GM12878 (cell line): ENCODE results near the gene KRTAP1-1. TPM values are rescaled to one million over a fixed set of nuclear protein-coding genes. Genes with fewer than 3 reads are reported as not detected.

Experiments used
- ATAC-seq: fragments of 200-7000 bp; cut with Tn5 transposase; 3 replicates; pipeline ENCODE4 v1.9.1; 2020; ENCODE audit warnings: mild to moderate bottlenecking, moderate library complexity
- BruUV-seq: library from RNA; stranded (reverse); fragments of 400-500 nt; replicated peaks from 2 replicates; lab custom pipeline; 2021; lab: Mats Ljungman, UMichigan
- CTCF ChIA-PET: fragments of 300-600 bp; sonication (Branson Sonifier 250); formaldehyde crosslinking; extraction: SDS; loops from one replicate; lab custom pipeline; 2021; ENCODE audit warnings: inconsistent platforms; lab: Yijun Ruan, JAX
- POLR2A ChIA-PET: fragments of 350-600 bp; formaldehyde crosslinking; extraction: SDS; loops from one replicate; lab custom pipeline; 2021; ENCODE audit warnings: inconsistent platforms; lab: Charles Lee
- RAD21 ChIA-PET: fragments of 300-600 bp; sonication (Branson Sonifier 250); formaldehyde crosslinking; loops from one replicate; lab custom pipeline; 2023; ENCODE audit warnings: antibody characterized with exemption; ENCODE audit not compliant: unreplicated experiment; lab: Charles Lee
- SMC1A ChIA-PET: fragments of 300-600 bp; sonication (Branson Sonifier 250); formaldehyde crosslinking; loops from one replicate; lab custom pipeline; 2023; ENCODE audit not compliant: unreplicated experiment, uncharacterized antibody; lab: Charles Lee
- DNase-seq: peaks from one replicate; pipeline ENCODE4 v3.0.0-alpha.2; 2011; ENCODE audit warnings: low read depth, low spot score
- FAIRE-seq: peaks from 3 replicates; lab custom pipeline; 2011; peaks lifted over from hg19 to GRCh38; lab: Jason Lieb, UNC
- H2AFZ ChIP-seq: 2 replicates; pipeline ENCODE4 v1.6.0; 2011; ENCODE audit warnings: low read depth, low read length, control low read depth; ENCODE audit not compliant: control insufficient read depth
- H3K27ac ChIP-seq: 2 replicates; pipeline ENCODE4 v1.5.1; 2011; ENCODE audit warnings: control low read depth; ENCODE audit not compliant: control insufficient read depth, insufficient read depth
- H3K27me3 ChIP-seq, 2 experiments: replicated peaks in 1 of 2; 2 replicates each; pipeline versions ENCODE4 v1.6.0 to v1.6.1; 2011; ENCODE audit warnings: low read length in 1 of 2; ENCODE audit not compliant: control insufficient read depth in 2 of 2, insufficient read depth in 2 of 2
- H3K36me3 ChIP-seq, 2 experiments: 2 replicates each; pipeline ENCODE4 v1.5.1; 2011; ENCODE audit warnings: low read length in 1 of 2; ENCODE audit not compliant: control insufficient read depth in 2 of 2, insufficient read depth in 2 of 2
- H3K4me1 ChIP-seq: 2 replicates; pipeline ENCODE4 v1.6.1; 2011; ENCODE audit warnings: mild to moderate bottlenecking, low read length, moderate library complexity, mixed read lengths; ENCODE audit not compliant: control insufficient read depth, insufficient read depth
- H3K4me2 ChIP-seq: 2 replicates; pipeline ENCODE4 v1.6.0; 2011; ENCODE audit warnings: control low read depth; ENCODE audit not compliant: control insufficient read depth, insufficient read depth
- H3K4me3 ChIP-seq: fragments of 200-600 bp; sonication (generic); 2 replicates; pipeline ENCODE4 v1.5.1; 2016
- H3K79me2 ChIP-seq: 2 replicates; pipeline ENCODE4 v1.6.0; 2011; ENCODE audit warnings: low read length; ENCODE audit not compliant: control insufficient read depth, insufficient read depth
- H3K9ac ChIP-seq: 2 replicates; pipeline ENCODE4 v1.8.0; 2011; ENCODE audit warnings: low read length, control low read depth, mixed read lengths; ENCODE audit not compliant: control insufficient read depth, insufficient read depth
- H3K9me3 ChIP-seq: replicated peaks from 3 replicates; pipeline ENCODE4 v1.5.1; 2011; ENCODE audit warnings: mild to moderate bottlenecking, low read length; ENCODE audit not compliant: control insufficient read depth, insufficient read depth
- H4K20me1 ChIP-seq: 2 replicates; pipeline ENCODE4 v1.6.0; 2011; ENCODE audit not compliant: control insufficient read depth, insufficient read depth
- ASH2L ChIP-seq: fragments of 300-600, 200-600 bp; sonication (generic); IDR thresholded peaks from 2 replicates; pipeline ENCODE4 v1.6.1; 2017; ENCODE audit warnings: low read depth, mild to moderate bottlenecking, borderline replicate concordance
- CHD2 ChIP-seq: IDR thresholded peaks from 2 replicates; pipeline ENCODE4 v1.6.1; 2011; ENCODE audit warnings: low read depth, low read length, improper control_type of control experiment, borderline replicate concordance
- CHD4 ChIP-seq: fragments of 200-600 bp; sonication (generic); IDR thresholded peaks from 2 replicates; pipeline ENCODE4 v1.6.1; 2016; ENCODE audit warnings: mild to moderate bottlenecking
- FOS ChIP-seq: IDR thresholded peaks from 3 replicates; pipeline ENCODE4 v1.6.1; 2011; ENCODE audit warnings: borderline replicate concordance; ENCODE audit not compliant: insufficient read length; ENCODE audit errors: extremely low read depth
- HCFC1 ChIP-seq: fragments of 150-350 bp; IDR thresholded peaks from 2 replicates; pipeline ENCODE4 v1.6.1; 2014; ENCODE audit warnings: low read length
- IKZF1 ChIP-seq: fragments of 450-650 bp; conservative IDR thresholded peaks from 2 replicates; pipeline ENCODE4 v1.6.1; 2017; ENCODE audit warnings: antibody characterized with exemption, mild to moderate bottlenecking
- JUNB ChIP-seq: IDR thresholded peaks from 2 replicates; pipeline ENCODE4 v1.6.1; 2016; ENCODE audit warnings: antibody characterized with exemption, mild to moderate bottlenecking
- NBN ChIP-seq: fragments of 450-650 bp; IDR thresholded peaks from 2 replicates; pipeline ENCODE4 v1.6.1; 2016
- NFXL1 ChIP-seq: fragments of 450-650 bp; IDR thresholded peaks from 2 replicates; pipeline ENCODE4 v1.6.1; 2017; ENCODE audit warnings: antibody characterized with exemption, mild to moderate bottlenecking, borderline replicate concordance
- RUNX3 ChIP-seq: IDR thresholded peaks from 2 replicates; pipeline ENCODE4 v1.6.1; 2012; ENCODE audit warnings: low read length, inconsistent platforms
- STAT1 ChIP-seq: fragments of 450-650 bp; conservative IDR thresholded peaks from 2 replicates; pipeline ENCODE4 v1.6.1; 2014; ENCODE audit warnings: antibody characterized with exemption, mild to moderate bottlenecking
- TBL1XR1 ChIP-seq: IDR thresholded peaks from 2 replicates; pipeline ENCODE4 v1.6.1; 2012; ENCODE audit warnings: low read depth, low read length, improper control_type of control experiment
- TCF7 ChIP-seq: IDR thresholded peaks from 2 replicates; pipeline ENCODE4 v1.6.1; 2014; ENCODE audit warnings: antibody characterized with exemption, borderline replicate concordance
- ZBED1 ChIP-seq: IDR thresholded peaks from 2 replicates; pipeline ENCODE4 v1.6.1; 2016; ENCODE audit warnings: borderline replicate concordance
- ZNF24 ChIP-seq: fragments of 450-650 bp; IDR thresholded peaks from 2 replicates; pipeline ENCODE4 v1.6.1; 2017; ENCODE audit warnings: antibody characterized with exemption, mild to moderate bottlenecking
- ZNF384 ChIP-seq: IDR thresholded peaks from 2 replicates; pipeline ENCODE4 v1.6.1; 2012; ENCODE audit warnings: low read depth, mild to moderate bottlenecking, low read length, improper control_type of control experiment, borderline replicate concordance
- in situ Hi-C: fragments of 300-500 bp; cut with MboI; formaldehyde crosslinking; loops from 9 replicates; pipeline ENCODE4 v1.14.3; 2018; ENCODE audit warnings: mixed read lengths
- intact Hi-C: fragments of 100-400 bp; cut with micrococcal nuclease; formaldehyde crosslinking; loops from one replicate; pipeline ENCODE4 v1.14.2; 2022; ENCODE audit not compliant: unreplicated experiment
- polyA plus RNA-seq, 11 experiments: library from polyadenylated mRNA; depleted of rRNA in 4 of 11; unstranded in 6 of 11; stranded (reverse) in 5 of 11; fragments of >200 nt; fragmentation: Nextera tagmentation in 4 of 11; fragmentation: Illumina TruSeq in 1 of 11; extraction: Ambion mirVana in 4 of 11; extraction: Trizol in 1 of 11; gene quantifications; 1 replicate in 1 of 11; 2 replicates in 10 of 11; pipeline versions ENCODE4 v1.2.1 to v1.2.3, GENCODE V29; 2011 to 2016; ENCODE audit warnings: inconsistent platforms in 2 of 11, missing spikeins in 2 of 11, low read depth in 1 of 11
- total RNA-seq, 4 experiments: library from RNA; depleted of rRNA in 3 of 4; stranded (reverse); fragments of >200 nt in 3 of 4; fragmentation: Illumina TruSeq in 1 of 4; extraction: Trizol in 1 of 4; gene quantifications; 2 replicates each; pipeline versions ENCODE4 v1.2.1 to v1.2.3, GENCODE V29; 2013 to 2021
- TF ChIP-seq, protein P1 (sequence below): fragments of 150-350 bp; IDR thresholded peaks from 2 replicates; pipeline ENCODE4 v1.6.1; 2014; ENCODE audit warnings: mild to moderate bottlenecking, low read depth, low read length
- TF ChIP-seq, protein P2 (sequence below): fragments of 450-650 bp; IDR thresholded peaks from 2 replicates; pipeline ENCODE4 v1.6.1; 2016; ENCODE audit warnings: mild to moderate bottlenecking

Gene KRTAP1-1
- total and polyA plus RNA-seq, 10 of the 15 experiments (the other 5 are each of a cell fraction or from before 2014, with no cell fraction given), result not detected

DNA sequence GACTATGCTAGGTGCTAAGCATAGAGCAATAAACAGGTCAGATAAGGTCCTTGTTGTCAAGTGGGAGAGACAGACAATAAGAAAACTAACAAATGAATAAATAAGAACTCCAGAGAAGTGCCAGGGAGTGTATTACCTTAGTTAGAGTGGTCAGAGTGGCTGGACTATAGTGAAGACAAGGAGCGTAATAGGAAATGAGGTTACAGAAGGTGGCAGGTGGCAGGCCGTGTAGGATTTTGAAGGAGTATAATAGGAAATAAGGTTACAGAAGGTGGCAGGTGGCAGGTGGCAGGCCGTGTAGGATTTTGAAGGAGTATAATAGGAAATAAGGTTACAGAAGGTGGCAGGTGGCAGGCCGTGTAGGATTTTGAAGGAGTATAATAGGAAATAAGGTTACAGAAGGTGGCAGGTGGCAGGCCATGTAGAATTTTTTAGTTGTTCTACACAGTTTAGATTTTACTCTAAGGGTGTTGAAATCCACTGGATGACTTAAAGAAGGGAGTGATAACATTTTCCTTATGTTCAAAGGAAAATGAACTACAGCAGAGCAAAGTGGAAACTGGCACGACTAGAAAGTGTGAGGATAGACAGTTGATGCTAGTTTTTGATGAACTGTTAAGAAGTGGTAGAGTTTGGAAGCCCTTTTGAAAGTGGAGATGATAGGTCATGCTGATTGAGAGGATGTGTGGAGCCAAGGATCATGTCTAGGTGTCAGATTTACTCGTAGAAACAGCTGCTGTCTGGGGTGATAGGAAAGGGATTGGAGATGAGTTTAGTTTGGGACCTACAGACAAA is 28.7 kb downstream of the KRTAP1-1 start (continued):
- TF ChIP-seq, protein P1, sequence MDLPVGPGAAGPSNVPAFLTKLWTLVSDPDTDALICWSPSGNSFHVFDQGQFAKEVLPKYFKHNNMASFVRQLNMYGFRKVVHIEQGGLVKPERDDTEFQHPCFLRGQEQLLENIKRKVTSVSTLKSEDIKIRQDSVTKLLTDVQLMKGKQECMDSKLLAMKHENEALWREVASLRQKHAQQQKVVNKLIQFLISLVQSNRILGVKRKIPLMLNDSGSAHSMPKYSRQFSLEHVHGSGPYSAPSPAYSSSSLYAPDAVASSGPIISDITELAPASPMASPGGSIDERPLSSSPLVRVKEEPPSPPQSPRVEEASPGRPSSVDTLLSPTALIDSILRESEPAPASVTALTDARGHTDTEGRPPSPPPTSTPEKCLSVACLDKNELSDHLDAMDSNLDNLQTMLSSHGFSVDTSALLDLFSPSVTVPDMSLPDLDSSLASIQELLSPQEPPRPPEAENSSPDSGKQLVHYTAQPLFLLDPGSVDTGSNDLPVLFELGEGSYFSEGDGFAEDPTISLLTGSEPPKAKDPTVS, result no peak

GRCh38 chr17:41010441-41010840 is 30.8 kb downstream of the KRTAP1-1 start:
- H3K79me2 ChIP-seq, result no peaks in the 10 kb centered on the region
- TF ChIP-seq TBL1XR1 (no peak), STAT1 (no peak), FOS (no peak), ZNF384 (no peak), RUNX3 (no peak), NFXL1 (no peak), ZBED1 (no peak), ASH2L (no peak), TCF7 (no peak), HCFC1 (no peak), CHD2 (no peak), CHD4 (no peak), NBN (no peak), JUNB (no peak), ZNF24 (no peak), IKZF1 (no peak)
- TF ChIP-seq, protein P2, sequence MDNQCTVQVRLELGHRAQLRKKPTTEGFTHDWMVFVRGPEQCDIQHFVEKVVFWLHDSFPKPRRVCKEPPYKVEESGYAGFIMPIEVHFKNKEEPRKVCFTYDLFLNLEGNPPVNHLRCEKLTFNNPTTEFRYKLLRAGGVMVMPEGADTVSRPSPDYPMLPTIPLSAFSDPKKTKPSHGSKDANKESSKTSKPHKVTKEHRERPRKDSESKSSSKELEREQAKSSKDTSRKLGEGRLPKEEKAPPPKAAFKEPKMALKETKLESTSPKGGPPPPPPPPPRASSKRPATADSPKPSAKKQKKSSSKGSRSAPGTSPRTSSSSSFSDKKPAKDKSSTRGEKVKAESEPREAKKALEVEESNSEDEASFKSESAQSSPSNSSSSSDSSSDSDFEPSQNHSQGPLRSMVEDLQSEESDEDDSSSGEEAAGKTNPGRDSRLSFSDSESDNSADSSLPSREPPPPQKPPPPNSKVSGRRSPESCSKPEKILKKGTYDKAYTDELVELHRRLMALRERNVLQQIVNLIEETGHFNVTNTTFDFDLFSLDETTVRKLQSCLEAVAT, result no peak
- DNase-seq (no peak), ATAC-seq (no peak), FAIRE-seq (no peak)
- ChIA-PET CTCF (no interaction called here), SMC1A (no interaction called here), POLR2A (no interaction called here), RAD21 (no interaction called here)
- no peak overlapping the region for H3K4me3 ChIP-seq
- H2AFZ ChIP-seq, result no peak overlapping the region
- H3K4me2 ChIP-seq, result no peak overlapping the region
- H3K4me1 ChIP-seq, result no peaks in the 10 kb centered on the region
- H4K20me1 ChIP-seq, result no peaks in the 10 kb centered on the region
- intact Hi-C loops, result no loop called here
- peaks cover 0 to 3% of the 10 kb centered on the region in 2 experiments; a peak in 2 of 4 replicates for H3K27me3 ChIP-seq
- no peak overlapping the region for H3K27ac ChIP-seq
- H3K9ac ChIP-seq, result no peak overlapping the region
- in situ Hi-C loops, result no loop called here
- BruUV-seq, result no TSS peak
- no peaks in the 10 kb centered on the region for H3K9me3 ChIP-seq
- H3K36me3 ChIP-seq, result no peaks in the 10 kb centered on the region
